Bronchial epithelial cell (primary cell): ENCODE results near the gene ADPRHL1. TPM values are rescaled to one million over a fixed set of nuclear protein-coding genes. Genes with fewer than 3 reads are reported as not detected.

Experiments used
- DNase-seq: peaks from one replicate; pipeline ENCODE4 v3.0.0-alpha.2; 2010; ENCODE audit warnings: low read depth
- FAIRE-seq: peaks from 2 replicates; lab custom pipeline; 2011; peaks lifted over from hg19 to GRCh38; lab: Jason Lieb, UNC
- H3K27me3 ChIP-seq: 2 replicates; pipeline ENCODE4 v1.5.1; 2011; ENCODE audit warnings: low read length; ENCODE audit not compliant: control insufficient read depth, insufficient read depth
- H3K36me3 ChIP-seq: 2 replicates; pipeline ENCODE4 v1.5.1; 2011; ENCODE audit warnings: low read length; ENCODE audit not compliant: control insufficient read depth, insufficient read depth
- H3K4me3 ChIP-seq: 2 replicates; pipeline ENCODE4 v1.5.1; 2011; ENCODE audit warnings: mild to moderate bottlenecking, low read depth, low read length, control low read depth
- CTCF ChIP-seq: IDR thresholded peaks from 2 replicates; pipeline ENCODE4 v1.5.1; 2011; ENCODE audit warnings: mild to moderate bottlenecking, moderate library complexity, low read length, control low read depth, inconsistent platforms; ENCODE audit not compliant: insufficient read depth, severe bottlenecking
- total RNA-seq: library from RNA; depleted of rRNA; stranded (reverse); fragments of >200 nt; gene quantifications from 2 replicates; pipeline ENCODE4 v1.2.1, GENCODE V29; 2014

Gene ADPRHL1
- total RNA-seq, 1 donor from 2014 or later: 0.26 TPM

GRCh38 chr13:113431171-113431570 is 22.1 kb downstream of the ADPRHL1 start:
- Histone ChIP-seq H3K4me3 (no peak overlapping the region), H3K36me3 (no peaks in the 10 kb centered on the region), H3K27me3 (no peaks in the 10 kb centered on the region)
- FAIRE-seq: no peak
- no peak for TF ChIP-seq CTCF
- no peak for DNase-seq

GRCh38 chr13:113430378-113431110 is 22.7 kb downstream of the ADPRHL1 start:
- no peak for FAIRE-seq
- no peak for TF ChIP-seq CTCF
- no peak overlapping the region for H3K4me3 ChIP-seq
- DNase-seq: no peak
- H3K27me3 ChIP-seq: no peaks in the 10 kb centered on the region
- H3K36me3 ChIP-seq: no peaks in the 10 kb centered on the region

GRCh38 chr13:113429608-113429985 is 23.7 kb downstream of the ADPRHL1 start:
- H3K36me3 ChIP-seq: no peaks in the 10 kb centered on the region
- no peak for DNase-seq
- no peak overlapping the region for H3K4me3 ChIP-seq
- no peak for TF ChIP-seq CTCF
- H3K27me3 ChIP-seq: no peaks in the 10 kb centered on the region
- no peak for FAIRE-seq

- no peak overlapping the region for H3K4me3 ChIP-seq
- no peaks in the 10 kb centered on the region for H3K27me3 ChIP-seq
- no peaks in the 10 kb centered on the region for H3K36me3 ChIP-seq
- no peak for TF ChIP-seq CTCF
- FAIRE-seq (no peak), DNase-seq (no peak)
Observed at GRCh38 chr13:113428871-113429607, 24.2 kb downstream of the ADPRHL1 start.

GRCh38 chr13:113428469-113428865 is 24.8 kb downstream of the ADPRHL1 start:
- Histone ChIP-seq H3K27me3 (no peaks in the 10 kb centered on the region), H3K36me3 (no peaks in the 10 kb centered on the region), H3K4me3 (no peak overlapping the region)
- DNase-seq: no peak
- no peak for FAIRE-seq
- no peak for TF ChIP-seq CTCF
